K562 (cell line): ENCODE measurements around the gene NPIPA2.
"Not testable (repeated sequence)": the region's sequence is repeated elsewhere in the genome, so short reads cannot be mapped to it uniquely, and the experiment has no call there.

Experiments used
- DNMT1 ChIP-seq: fragments of 450-650 bp; IDR thresholded peaks from 2 replicates; pipeline ENCODE4 v1.6.1; 2016; ENCODE audit warnings: antibody characterized with exemption, mild to moderate bottlenecking
- JUN ChIP-seq, 2 experiments: sonication (generic) in 1 of 2; formaldehyde crosslinking in 1 of 2; IDR thresholded peaks; 2 replicates each; pipeline versions ENCODE4 v1.6.1 to v1.8.0; 2012 to 2022; ENCODE audit warnings: borderline replicate concordance in 2 of 2, mild to moderate bottlenecking in 2 of 2, improper control_type of control experiment in 1 of 2, low read depth in 1 of 2, low read length in 1 of 2, missing genetic modification reagents in 1 of 2
- NCOA1 ChIP-seq: fragments of 450-650 bp; IDR thresholded peaks from 2 replicates; pipeline ENCODE4 v1.6.1; 2016; ENCODE audit warnings: low read depth
- NFIC ChIP-seq: fragments of 450-650 bp; IDR thresholded peaks from 2 replicates; pipeline ENCODE4 v1.6.1; 2017; ENCODE audit warnings: mild to moderate bottlenecking, inconsistent platforms
- POLR2A ChIP-seq: fragments of 450-650 bp; conservative IDR thresholded peaks from 2 replicates; pipeline ENCODE4 v1.6.1; 2016
- POLR2AphosphoS2 ChIP-seq: IDR thresholded peaks from 2 replicates; pipeline ENCODE4 v1.6.1; 2012; ENCODE audit warnings: low read length, improper control_type of control experiment
- POLR2AphosphoS5 ChIP-seq: IDR thresholded peaks from 2 replicates; pipeline ENCODE4 v1.6.1; 2011; ENCODE audit warnings: mild to moderate bottlenecking, low read depth, low read length, moderate library complexity; ENCODE audit not compliant: control insufficient read depth, insufficient read depth
- PRDM10 ChIP-seq: fragments of 450-650 bp; IDR thresholded peaks from 2 replicates; pipeline ENCODE4 v1.6.1; 2018; ENCODE audit not compliant: partially characterized antibody
- SIN3A ChIP-seq, 2 experiments: fragments of 150-350 bp in 1 of 2; IDR thresholded peaks; 2 replicates each; pipeline ENCODE4 v1.6.1; 2011 to 2016; ENCODE audit warnings: borderline replicate concordance in 2 of 2, low read depth in 2 of 2, low read length in 2 of 2, mild to moderate bottlenecking in 2 of 2, moderate library complexity in 2 of 2; ENCODE audit not compliant: control insufficient read depth in 1 of 2
- TCFL5 ChIP-seq: fragments of 250-450 bp; sonication (Bioruptor Pico); conservative IDR thresholded peaks from 2 replicates; pipeline ENCODE4 v1.6.1; 2021; ENCODE audit warnings: mild to moderate bottlenecking, moderate library complexity, matching md5 sums
- THRA ChIP-seq: fragments of 450-650 bp; IDR thresholded peaks from 2 replicates; pipeline ENCODE4 v1.6.1; 2017; ENCODE audit warnings: mild to moderate bottlenecking, moderate library complexity
- WHSC1 ChIP-seq: IDR thresholded peaks from one replicate; pipeline ENCODE4 v1.6.1; 2012; ENCODE audit warnings: low read length, control low read depth, inconsistent platforms
- TF ChIP-seq, protein P1 (sequence below): sonication (generic); formaldehyde crosslinking; IDR thresholded peaks from 2 replicates; pipeline ENCODE4 v1.8.0; 2022; ENCODE audit warnings: mild to moderate bottlenecking, missing genetic modification reagents, borderline replicate concordance

- TF ChIP-seq TCFL5 (CRISPR knock-in tag); SIN3A (IDR thresholded peaks at IDR 0.05; ENCODE audit: borderline replicate concordance in 2 of 2, control insufficient read depth in 1 of 2, low read depth in 2 of 2, low read length in 2 of 2); PRDM10; DNMT1; WHSC1; POLR2AphosphoS5; POLR2A; THRA; POLR2AphosphoS2; NCOA1; NFIC; JUN (IDR thresholded peaks at IDR 0.05; ENCODE audit: borderline replicate concordance, low read depth, low read length); JUN (CRISPR knock-in tag; IDR thresholded peaks at IDR 0.05; ENCODE audit: borderline replicate concordance): not testable (repeated sequence)
- TF ChIP-seq, protein P1, sequence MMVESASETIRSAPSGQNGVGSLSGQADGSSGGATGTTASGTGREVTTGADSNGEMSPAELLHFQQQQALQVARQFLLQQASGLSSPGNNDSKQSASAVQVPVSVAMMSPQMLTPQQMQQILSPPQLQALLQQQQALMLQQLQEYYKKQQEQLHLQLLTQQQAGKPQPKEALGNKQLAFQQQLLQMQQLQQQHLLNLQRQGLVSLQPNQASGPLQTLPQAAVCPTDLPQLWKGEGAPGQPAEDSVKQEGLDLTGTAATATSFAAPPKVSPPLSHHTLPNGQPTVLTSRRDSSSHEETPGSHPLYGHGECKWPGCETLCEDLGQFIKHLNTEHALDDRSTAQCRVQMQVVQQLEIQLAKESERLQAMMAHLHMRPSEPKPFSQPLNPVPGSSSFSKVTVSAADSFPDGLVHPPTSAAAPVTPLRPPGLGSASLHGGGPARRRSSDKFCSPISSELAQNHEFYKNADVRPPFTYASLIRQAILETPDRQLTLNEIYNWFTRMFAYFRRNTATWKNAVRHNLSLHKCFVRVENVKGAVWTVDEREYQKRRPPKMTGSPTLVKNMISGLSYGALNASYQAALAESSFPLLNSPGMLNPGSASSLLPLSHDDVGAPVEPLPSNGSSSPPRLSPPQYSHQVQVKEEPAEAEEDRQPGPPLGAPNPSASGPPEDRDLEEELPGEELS (CRISPR knock-in tag), result not testable (repeated sequence)
Observed at GRCh38 chr16:14776763-14777162, 34.4 kb downstream of the NPIPA2 start.
